Ectodermal cell (in vitro differentiated cells): ENCODE results near the gene NOS1AP.
A peak's percentile ranks its signal among the peaks of the same experiment; 100 is the strongest.
"Not testable (repeated sequence)": the region's sequence is repeated elsewhere in the genome, so short reads cannot be mapped to it uniquely, and the experiment has no call there.

ENCODE experiments used
- H3K27ac ChIP-seq: 2 replicates; pipeline ENCODE4 v1.7.0; 2013; ENCODE audit warnings: mild to moderate bottlenecking, low read depth, low read length; ENCODE audit not compliant: insufficient read depth, poor library complexity, severe bottlenecking
- H3K27me3 ChIP-seq: 2 replicates; pipeline ENCODE4 v1.7.0; 2013; ENCODE audit warnings: mild to moderate bottlenecking, low read length; ENCODE audit not compliant: insufficient read depth, control insufficient read depth, poor library complexity, severe bottlenecking
- H3K36me3 ChIP-seq: one replicate; pipeline ENCODE4 v1.7.0; 2013; ENCODE audit warnings: low read length; ENCODE audit not compliant: control insufficient read depth, insufficient read depth
- H3K4me1 ChIP-seq: one replicate; pipeline ENCODE4 v1.7.0; 2013; ENCODE audit warnings: low read length; ENCODE audit not compliant: control insufficient read depth, insufficient read depth
- H3K4me3 ChIP-seq: 2 replicates; pipeline ENCODE4 v1.7.0; 2013; ENCODE audit warnings: low read depth, low read length, control low read depth; ENCODE audit not compliant: insufficient read depth
- H3K9me3 ChIP-seq: 2 replicates; pipeline ENCODE4 v1.7.0; 2013; ENCODE audit warnings: mild to moderate bottlenecking, low read length, moderate library complexity; ENCODE audit not compliant: control insufficient read depth
- WGBS, 2 experiments: methylation state at CpG; one replicate each; pipeline ENCODE4 v1.1.7; 2013; ENCODE audit warnings: missing lambda C conversion rate in 2 of 2; 5-methylcytosine and 5-hydroxymethylcytosine counted together

Gene NOS1AP

DNA sequence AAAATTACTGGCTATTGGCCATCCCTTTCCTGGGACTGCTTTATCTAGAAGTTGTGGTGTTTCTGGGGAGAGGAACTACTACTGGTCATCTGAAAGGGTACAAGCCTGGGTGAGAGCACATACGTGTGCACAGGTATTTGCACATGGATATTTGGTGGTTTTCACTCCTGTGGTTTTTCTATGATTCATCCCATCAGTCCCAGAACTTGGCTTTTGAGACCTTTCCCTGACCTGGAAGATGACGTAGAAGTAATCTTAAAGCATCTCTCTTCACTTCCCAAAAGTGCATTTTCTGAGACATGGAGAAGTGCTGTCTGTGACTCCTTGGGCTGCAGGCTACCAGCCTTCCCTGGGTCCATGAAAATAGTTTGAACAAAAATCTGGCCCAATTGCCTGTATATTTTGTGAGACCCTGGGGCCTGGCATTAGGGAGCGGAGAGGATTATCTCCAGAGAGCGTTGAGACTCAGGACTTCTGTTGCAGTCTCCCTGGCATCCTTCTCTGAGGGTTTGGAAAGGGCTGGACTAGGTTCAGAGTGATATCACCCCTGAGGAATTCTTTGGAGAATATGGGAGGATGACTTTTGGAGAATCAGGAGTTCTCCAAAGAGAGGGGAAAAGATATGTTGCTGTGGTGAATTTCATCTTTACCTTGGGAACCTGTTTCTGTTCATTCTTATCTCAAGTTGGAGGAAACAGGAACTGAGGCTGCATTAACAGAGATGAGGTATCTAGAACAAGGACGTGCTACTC is 130.8 kb downstream of the NOS1AP start:
- WGBS, 2 experiments = 93 to 95% methylated on average over 5 of the region's 5 CpGs
- no peaks in the 10 kb centered on the region for H3K27me3 ChIP-seq

DNA sequence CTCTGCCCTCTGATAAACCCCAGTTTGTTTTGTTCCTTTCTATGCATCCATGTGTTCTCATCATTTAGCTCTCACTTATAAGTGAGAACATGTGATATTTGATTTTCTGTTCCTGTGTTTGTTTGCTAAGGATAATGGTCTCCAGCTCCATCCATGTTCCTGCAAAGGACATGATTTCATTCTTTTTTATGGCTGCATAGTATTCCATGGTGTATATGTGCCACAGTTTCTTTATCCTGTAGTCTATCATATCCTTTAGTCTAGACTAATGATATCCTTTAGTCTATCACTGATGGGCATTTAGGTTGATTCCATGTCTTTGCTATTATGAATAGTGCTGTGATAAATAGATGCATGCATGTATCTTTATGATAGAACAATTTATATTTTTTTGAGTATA is 131.6 kb downstream of the NOS1AP start:
- not testable (repeated sequence) for H3K4me3 ChIP-seq, H3K36me3 ChIP-seq, H3K9me3 ChIP-seq, H3K4me1 ChIP-seq, H3K27ac ChIP-seq, H3K27me3 ChIP-seq

More for the DNA sequence above, 130.8 kb downstream of the NOS1AP start:
- H3K36me3 ChIP-seq = no peaks in the 10 kb centered on the region
- H3K9me3 ChIP-seq = no peaks in the 10 kb centered on the region
- peak overlapping the region; percentile 13 for H3K27ac ChIP-seq
- no peak overlapping the region for H3K4me3 ChIP-seq
- peaks cover 9% of the 10 kb centered on the region for H3K4me1 ChIP-seq

GRCh38 chr1:162204129-162204822 is 134.8 kb downstream of the NOS1AP start:
- no peak overlapping the region for H3K4me3 ChIP-seq
- 66 to 69% methylated on average over 7 of the region's 7 CpGs for WGBS, 2 experiments

DNA sequence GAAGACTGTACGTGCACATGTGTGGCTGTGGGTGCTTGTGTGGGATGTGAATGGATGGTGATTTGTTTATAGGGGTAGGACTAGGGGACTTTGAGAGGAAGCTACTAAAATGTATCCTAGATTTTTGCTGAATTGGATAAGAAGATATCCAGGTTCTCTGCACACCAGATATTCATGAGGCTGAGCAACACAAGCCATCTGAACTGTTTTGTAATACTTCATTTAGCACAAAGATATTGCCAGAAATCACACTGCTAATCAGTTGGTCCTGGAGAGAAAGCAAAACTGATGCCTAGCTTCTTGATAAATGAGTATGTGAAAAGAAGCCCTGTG is 135.3 kb downstream of the NOS1AP start:
- Histone ChIP-seq H3K36me3 (no peaks in the 10 kb centered on the region), H3K27ac (no peak overlapping the region), H3K9me3 (no peaks in the 10 kb centered on the region), H3K27me3 (no peaks in the 10 kb centered on the region), H3K4me3 (no peak overlapping the region), H3K4me1 (no peaks in the 10 kb centered on the region)
- 95 to 97% methylated on average over 1 of the region's 1 CpG for WGBS, 2 experiments

More at GRCh38 chr1:162204129-162204822, 134.8 kb downstream of the NOS1AP start:
- Histone ChIP-seq H3K27me3 (no peaks in the 10 kb centered on the region), H3K9me3 (no peaks in the 10 kb centered on the region), H3K4me1 (no peaks in the 10 kb centered on the region), H3K27ac (no peak overlapping the region), H3K36me3 (no peaks in the 10 kb centered on the region)

GRCh38 chr1:162206300-162206699 is 136.8 kb downstream of the NOS1AP start:
- H3K9me3 ChIP-seq = no peaks in the 10 kb centered on the region
- no peak overlapping the region for H3K4me3 ChIP-seq
- no peak overlapping the region for H3K27ac ChIP-seq
- no peaks in the 10 kb centered on the region for H3K36me3 ChIP-seq
- 83 to 86% methylated on average over 1 of the region's 1 CpG for WGBS, 2 experiments
- no peaks in the 10 kb centered on the region for H3K4me1 ChIP-seq
- H3K27me3 ChIP-seq = no peaks in the 10 kb centered on the region

DNA sequence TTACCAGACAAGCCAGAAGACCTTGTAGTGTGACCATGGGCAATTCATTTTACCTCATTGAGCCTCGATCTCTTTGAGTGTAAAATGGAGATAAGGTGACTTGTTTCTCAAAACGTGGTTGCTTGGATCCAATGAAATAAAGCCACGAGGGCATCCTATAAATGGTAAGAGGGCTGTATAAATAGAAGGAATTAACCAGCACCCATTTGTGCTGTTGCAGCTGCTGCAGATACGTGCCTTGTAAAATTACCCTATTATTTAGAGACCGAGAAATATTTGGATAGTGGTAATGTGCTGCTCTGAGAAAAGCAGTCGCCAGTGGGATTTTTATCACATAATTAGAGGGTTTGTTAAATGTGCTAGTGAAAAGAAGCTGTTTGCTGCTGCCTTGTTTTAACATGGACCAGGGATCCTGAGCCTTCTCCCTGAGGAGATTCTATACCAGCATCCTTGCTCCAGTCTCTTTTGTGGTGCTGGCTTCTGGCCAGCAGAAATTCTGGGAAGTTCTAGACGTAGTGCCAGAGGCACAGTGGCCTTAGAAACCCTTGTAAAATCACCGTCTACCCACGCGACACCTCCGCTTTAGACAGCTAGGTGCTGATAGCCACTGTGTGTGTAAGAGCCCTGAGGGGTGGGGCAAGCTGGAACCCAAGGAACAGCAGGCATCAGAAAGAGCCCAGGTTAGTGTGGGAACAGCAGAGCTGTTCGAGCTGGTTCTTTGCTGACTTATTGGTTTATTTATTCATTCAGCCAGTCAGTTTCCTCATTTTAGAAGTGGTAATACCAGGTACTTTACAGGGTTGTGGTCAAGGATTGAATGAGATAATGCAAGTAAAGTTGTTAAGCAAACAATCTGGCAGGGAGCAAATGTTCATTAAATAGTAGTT is 137.5 kb downstream of the NOS1AP start:
- 88 to 89% methylated on average over 12 of the region's 12 CpGs for WGBS, 2 experiments
- no peaks in the 10 kb centered on the region for H3K9me3 ChIP-seq

DNA sequence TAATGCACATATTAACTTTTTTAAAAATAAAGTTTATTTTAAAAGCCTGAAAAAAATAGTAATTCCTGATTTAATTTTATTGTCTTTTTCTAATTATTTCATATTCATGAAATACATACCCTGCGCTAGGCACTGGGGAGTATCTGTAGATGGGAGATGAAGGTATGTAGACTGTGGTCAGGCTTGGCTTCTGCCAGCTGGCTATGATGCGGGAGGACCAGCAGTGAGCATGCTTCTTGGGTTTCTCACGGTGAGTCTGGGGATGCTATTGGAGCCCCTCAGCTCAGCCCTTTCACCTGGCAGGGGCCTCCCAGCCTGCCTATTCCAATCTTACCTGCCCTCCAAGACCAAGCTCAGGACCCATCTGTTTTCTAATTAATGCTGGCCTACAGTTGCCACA is 138.4 kb downstream of the NOS1AP start:
- 94 to 96% methylated on average over 3 of the region's 3 CpGs for WGBS, 2 experiments
- H3K27ac ChIP-seq = no peak overlapping the region
- H3K4me3 ChIP-seq = no peak overlapping the region
- H3K9me3 ChIP-seq = no peaks in the 10 kb centered on the region
- no peaks in the 10 kb centered on the region for H3K36me3 ChIP-seq
- no peaks in the 10 kb centered on the region for H3K27me3 ChIP-seq
- peaks cover 4% of the 10 kb centered on the region for H3K4me1 ChIP-seq

More for the DNA sequence above, 137.5 kb downstream of the NOS1AP start:
- Histone ChIP-seq H3K27me3 (no peaks in the 10 kb centered on the region), H3K4me3 (no peak overlapping the region), H3K36me3 (no peaks in the 10 kb centered on the region), H3K27ac (no peak overlapping the region), H3K4me1 (no peaks in the 10 kb centered on the region)

- no peak overlapping the region for H3K27ac ChIP-seq
- 79 to 82% methylated on average over 6 of the region's 6 CpGs for WGBS, 2 experiments
- H3K9me3 ChIP-seq = no peaks in the 10 kb centered on the region
- no peaks in the 10 kb centered on the region for H3K27me3 ChIP-seq
- no peak overlapping the region for H3K4me3 ChIP-seq
- H3K36me3 ChIP-seq = no peaks in the 10 kb centered on the region
- H3K4me1 ChIP-seq = peaks cover 21% of the 10 kb centered on the region
Observed at GRCh38 chr1:162210196-162210595, 140.7 kb downstream of the NOS1AP start.

DNA sequence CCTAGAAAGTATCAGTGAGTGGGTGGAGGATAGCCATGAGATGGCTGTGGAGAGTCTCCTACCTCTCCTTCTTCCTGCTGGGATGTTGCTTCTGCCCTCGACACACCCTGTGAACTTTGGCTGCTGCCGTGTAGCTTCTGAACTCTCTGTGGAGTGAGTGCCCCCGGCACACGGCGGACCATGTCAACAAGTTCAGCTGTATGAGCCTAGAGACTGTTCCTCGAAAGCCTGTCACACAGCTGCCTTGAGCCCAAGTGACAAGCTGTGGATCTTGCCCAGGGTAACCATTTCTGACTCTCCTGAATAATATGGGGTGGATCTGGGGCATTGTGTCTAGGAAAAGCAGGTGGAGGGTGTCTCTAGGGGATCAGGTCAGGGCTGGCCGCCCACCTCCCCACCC is 143.2 kb downstream of the NOS1AP start:
- Histone ChIP-seq H3K9me3 (no peaks in the 10 kb centered on the region), H3K36me3 (no peaks in the 10 kb centered on the region), H3K4me1 (peaks cover 32% of the 10 kb centered on the region), H3K27me3 (no peaks in the 10 kb centered on the region), H3K4me3 (no peak overlapping the region), H3K27ac (no peak overlapping the region)
- WGBS, 2 experiments = 87 to 91% methylated on average over 7 of the region's 7 CpGs
